HL-60 (cell line): ENCODE data around the gene B4GALT1.

Source experiments
- CTCF ChIP-seq: IDR thresholded peaks from one replicate; pipeline ENCODE4 v1.5.1; 2011; ENCODE audit warnings: low read length, control low read depth, inconsistent platforms; ENCODE audit not compliant: insufficient read depth
- POLR2AphosphoS5 ChIP-seq: IDR thresholded peaks from 2 replicates; pipeline ENCODE4 v1.6.1; 2012; ENCODE audit warnings: low read depth
- REST ChIP-seq: IDR thresholded peaks from 2 replicates; pipeline ENCODE4 v1.6.1; 2012; ENCODE audit warnings: low read depth; ENCODE audit not compliant: insufficient replicate concordance

- TF ChIP-seq CTCF (no peak), POLR2AphosphoS5 (no peak), REST (no peak)
Observed at GRCh38 chr9:33092634-33093033, 74.5 kb downstream of the B4GALT1 start.
